HL-60 (cell line): Measurements from ENCODE around the gene KCNRG.

Experiments
- CTCF ChIP-seq: IDR thresholded peaks from one replicate; pipeline ENCODE4 v1.5.1; 2011; ENCODE audit warnings: low read length, control low read depth, inconsistent platforms; ENCODE audit not compliant: insufficient read depth
- GABPA ChIP-seq: IDR thresholded peaks from 2 replicates; pipeline ENCODE4 v1.6.1; 2012; ENCODE audit warnings: low read depth
- POLR2AphosphoS5 ChIP-seq: IDR thresholded peaks from 2 replicates; pipeline ENCODE4 v1.6.1; 2012; ENCODE audit warnings: low read depth
- REST ChIP-seq: IDR thresholded peaks from 2 replicates; pipeline ENCODE4 v1.6.1; 2012; ENCODE audit warnings: low read depth; ENCODE audit not compliant: insufficient replicate concordance
- SPI1 ChIP-seq: IDR thresholded peaks from 2 replicates; pipeline ENCODE4 v1.6.1; 2012; ENCODE audit warnings: low read depth, mild to moderate bottlenecking, borderline replicate concordance

DNA sequence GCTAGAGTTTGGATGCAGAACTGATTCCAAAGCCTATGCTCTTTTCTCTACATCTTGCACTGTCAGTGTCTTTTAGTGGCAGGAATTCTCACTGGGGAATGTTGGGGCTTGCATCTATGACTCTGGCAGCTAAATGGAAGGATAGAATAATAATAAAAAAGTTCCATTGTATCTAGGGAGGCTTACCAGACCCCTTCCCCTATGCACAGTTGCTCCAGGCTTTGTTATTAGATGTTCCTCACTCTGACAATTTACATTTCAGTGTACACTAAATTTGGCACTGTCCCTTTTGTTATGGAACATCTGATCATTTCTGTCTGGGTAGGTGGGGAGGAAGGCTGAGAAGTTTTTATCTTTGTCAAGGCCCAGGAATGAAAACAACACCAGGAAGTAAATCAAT lies 22.1 kb upstream of the KCNRG start:
- TF ChIP-seq POLR2AphosphoS5 (no peak), CTCF (no peak), GABPA (no peak), REST (no peak), SPI1 (no peak)
